Sigmoid colon (tissue), 4 donors: ENCODE measurements around the gene DHX8.

Source experiments
- EP300 ChIP-seq, 4 donors: sonication (generic); formaldehyde crosslinking; IDR thresholded peaks; one replicate each; pipeline ENCODE4 v1.6.1; 2017; ENCODE audit warnings: antibody characterized with exemption in 4 of 4
- POLR2AphosphoS5 ChIP-seq, 4 donors: sonication (generic); formaldehyde crosslinking; IDR thresholded peaks; one replicate each; pipeline ENCODE4 v1.6.1; 2017; ENCODE audit warnings: antibody characterized with exemption in 4 of 4
- TF ChIP-seq, protein P1 (sequence below), 4 experiments: fragments of 450-650 bp in 3 of 4; fragments of 200-600 bp in 1 of 4; IDR thresholded peaks; one replicate each; pipeline ENCODE4 v1.5.1; 2016 to 2019; ENCODE audit warnings: antibody characterized with exemption in 4 of 4, mild to moderate bottlenecking in 3 of 4, moderate library complexity in 2 of 4

DNA sequence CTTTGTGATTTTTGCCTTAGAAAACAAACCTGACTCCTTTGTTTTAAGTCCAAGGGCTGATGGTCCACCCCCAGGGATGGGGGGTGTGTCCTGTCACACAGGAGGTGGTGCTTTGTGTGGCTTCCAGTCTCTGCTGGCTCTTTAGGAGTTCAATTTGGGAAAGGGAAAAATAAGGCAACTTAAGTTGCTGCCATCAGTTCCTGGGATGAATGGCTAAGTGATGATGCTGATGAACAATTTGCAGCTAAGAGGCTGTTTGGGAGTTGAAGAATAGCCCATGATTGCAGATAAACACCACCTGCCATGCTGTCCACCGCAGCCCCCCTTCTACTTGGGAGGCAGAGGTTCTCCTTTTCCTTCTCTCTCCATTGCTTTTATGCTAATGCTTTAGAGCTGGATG, 44.7 kb upstream of the DHX8 start:
- TF ChIP-seq POLR2AphosphoS5 (IDR thresholded peaks at IDR 0.05), result peak in 1 of 4 donors; percentile 16
- TF ChIP-seq, protein P1, sequence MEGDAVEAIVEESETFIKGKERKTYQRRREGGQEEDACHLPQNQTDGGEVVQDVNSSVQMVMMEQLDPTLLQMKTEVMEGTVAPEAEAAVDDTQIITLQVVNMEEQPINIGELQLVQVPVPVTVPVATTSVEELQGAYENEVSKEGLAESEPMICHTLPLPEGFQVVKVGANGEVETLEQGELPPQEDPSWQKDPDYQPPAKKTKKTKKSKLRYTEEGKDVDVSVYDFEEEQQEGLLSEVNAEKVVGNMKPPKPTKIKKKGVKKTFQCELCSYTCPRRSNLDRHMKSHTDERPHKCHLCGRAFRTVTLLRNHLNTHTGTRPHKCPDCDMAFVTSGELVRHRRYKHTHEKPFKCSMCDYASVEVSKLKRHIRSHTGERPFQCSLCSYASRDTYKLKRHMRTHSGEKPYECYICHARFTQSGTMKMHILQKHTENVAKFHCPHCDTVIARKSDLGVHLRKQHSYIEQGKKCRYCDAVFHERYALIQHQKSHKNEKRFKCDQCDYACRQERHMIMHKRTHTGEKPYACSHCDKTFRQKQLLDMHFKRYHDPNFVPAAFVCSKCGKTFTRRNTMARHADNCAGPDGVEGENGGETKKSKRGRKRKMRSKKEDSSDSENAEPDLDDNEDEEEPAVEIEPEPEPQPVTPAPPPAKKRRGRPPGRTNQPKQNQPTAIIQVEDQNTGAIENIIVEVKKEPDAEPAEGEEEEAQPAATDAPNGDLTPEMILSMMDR (IDR thresholded peaks at IDR 0.05), result no peak
- no peak for TF ChIP-seq EP300 (IDR thresholded peaks at IDR 0.05)
